Psoas muscle (tissue), 8 donors: ENCODE measurements around the gene SLC7A5. TPM values are rescaled to one million over a fixed set of nuclear protein-coding genes. Genes with fewer than 3 reads are reported as not detected.
"Not testable (repeated sequence)": the region's sequence is repeated elsewhere in the genome, so short reads cannot be mapped to it uniquely, and the experiment has no call there.

Experiments
- ATAC-seq, 4 donors: fragments of 200-7000 bp; cut with Tn5 transposase; one replicate each; pipeline ENCODE4 v1.9.1; 2020; ENCODE audit warnings: moderate library complexity in 3 of 4, mild to moderate bottlenecking in 2 of 4
- DNase-seq, 2 donors: peaks; one replicate each; pipeline ENCODE4 v3.0.0-alpha.2; 2020
- H3K27ac ChIP-seq: fragments of 200-600 bp; one replicate; pipeline ENCODE4 v1.8.0; 2022
- H3K27me3 ChIP-seq, 3 donors: fragments of 200-600 bp in 1 of 3; one replicate each; pipeline versions ENCODE4 v1.6.1 to v1.8.0; 2013 to 2022; ENCODE audit warnings: low read length in 2 of 3, mild to moderate bottlenecking in 2 of 3, moderate library complexity in 1 of 3; ENCODE audit not compliant: insufficient read depth in 3 of 3
- H3K36me3 ChIP-seq, 2 donors: fragments of 200-600 bp in 1 of 2; one replicate each; pipeline versions ENCODE4 v1.6.1 to v1.8.0; 2013 to 2022; ENCODE audit warnings: low read depth in 1 of 2, mild to moderate bottlenecking in 1 of 2, moderate library complexity in 1 of 2; ENCODE audit not compliant: insufficient read depth in 1 of 2
- H3K4me1 ChIP-seq: fragments of 200-600 bp; one replicate; pipeline ENCODE4 v1.8.0; 2022
- H3K4me3 ChIP-seq: fragments of 200-600 bp; one replicate; pipeline ENCODE4 v1.8.0; 2022; ENCODE audit warnings: mild to moderate bottlenecking
- H3K9me3 ChIP-seq: fragments of 200-600 bp; one replicate; pipeline ENCODE4 v1.8.0; 2022
- WGBS, 3 donors: extraction: QIAGEN DNeasy Blood & Tissue Kit; methylation state at CpG; one replicate each; pipeline versions ENCODE4 v1.1.6 to v1.1.7; 2013; 5-methylcytosine and 5-hydroxymethylcytosine counted together
- intact Hi-C, 2 donors: fragments of 100-400 bp; cut with DNase I; formaldehyde crosslinking; loops; one replicate each; pipeline versions ENCODE4 v1.11.0 to v1.14.2; 2022
- polyA plus RNA-seq, 3 donors: library from polyadenylated mRNA; stranded (reverse); fragments of 200-250 nt; gene quantifications; one replicate each; pipeline ENCODE4 v1.2.3, GENCODE V29; 2013
- total RNA-seq, 4 donors: library from RNA; stranded (reverse); fragmentation: NEBNext Ultra II Directional in 2 of 4; extraction: Animal tissue kit (Norgen Biotek cat#: 25700) in 2 of 4; gene quantifications; one replicate each; pipeline versions ENCODE4 v1.2.1 to v1.2.4, GENCODE V29; 2021 to 2023
- TF ChIP-seq, protein P1 (sequence below): fragments of 200-600 bp; IDR thresholded peaks from one replicate; pipeline ENCODE4 v1.8.0; 2022; ENCODE audit warnings: antibody characterized with exemption
- donor health status: healthy with polysubstance abuse.
- donor health status: DM: no; HTN: no; CAD: no; lungs with moderate emphysema.
- donor health status: Bipolar disorder and iron deficiency.
- donor health status: healthy.
- donor health status: DM: yes; HTN: yes; CAD: no.
- donor health status: DM: no; HTN: no; CAD: no.
- donor health status: DM: no; HTN: no; CAD: no.
- donor health status: DM: yes; HTN: yes; CAD: no.

SLC7A5 gene
- total and polyA plus RNA-seq, 7 donors, result 9.8 to 63.6 (median 20.2) TPM

- DNase-seq, result peak in 1 of 2 donors; percentile 63
- Histone ChIP-seq H3K27me3 (no peaks in the 10 kb centered on the region), H3K9me3 (no peaks in the 10 kb centered on the region), H3K4me1 (peaks cover 8% of the 10 kb centered on the region), H3K36me3 (no peaks in the 10 kb centered on the region), H3K4me3 (no peak overlapping the region), H3K27ac (peak overlapping the region; percentile 73)
- peak; percentile 72 to 83 (median 74) for ATAC-seq
- TF ChIP-seq, protein P1, sequence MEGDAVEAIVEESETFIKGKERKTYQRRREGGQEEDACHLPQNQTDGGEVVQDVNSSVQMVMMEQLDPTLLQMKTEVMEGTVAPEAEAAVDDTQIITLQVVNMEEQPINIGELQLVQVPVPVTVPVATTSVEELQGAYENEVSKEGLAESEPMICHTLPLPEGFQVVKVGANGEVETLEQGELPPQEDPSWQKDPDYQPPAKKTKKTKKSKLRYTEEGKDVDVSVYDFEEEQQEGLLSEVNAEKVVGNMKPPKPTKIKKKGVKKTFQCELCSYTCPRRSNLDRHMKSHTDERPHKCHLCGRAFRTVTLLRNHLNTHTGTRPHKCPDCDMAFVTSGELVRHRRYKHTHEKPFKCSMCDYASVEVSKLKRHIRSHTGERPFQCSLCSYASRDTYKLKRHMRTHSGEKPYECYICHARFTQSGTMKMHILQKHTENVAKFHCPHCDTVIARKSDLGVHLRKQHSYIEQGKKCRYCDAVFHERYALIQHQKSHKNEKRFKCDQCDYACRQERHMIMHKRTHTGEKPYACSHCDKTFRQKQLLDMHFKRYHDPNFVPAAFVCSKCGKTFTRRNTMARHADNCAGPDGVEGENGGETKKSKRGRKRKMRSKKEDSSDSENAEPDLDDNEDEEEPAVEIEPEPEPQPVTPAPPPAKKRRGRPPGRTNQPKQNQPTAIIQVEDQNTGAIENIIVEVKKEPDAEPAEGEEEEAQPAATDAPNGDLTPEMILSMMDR, result no peak
- 54 to 70% (median 55%) methylated on average over 20 of the region's 20 CpGs for WGBS, 3 donors
- intact Hi-C loops, result loop anchor here (10.0 kb wide), 1 partner anchor 115 kb away; no protein-coding TSS in a partner anchor
These were observed 79.6 kb downstream of the SLC7A5 start for GRCh38 chr16:87789437-87790291.

DNA sequence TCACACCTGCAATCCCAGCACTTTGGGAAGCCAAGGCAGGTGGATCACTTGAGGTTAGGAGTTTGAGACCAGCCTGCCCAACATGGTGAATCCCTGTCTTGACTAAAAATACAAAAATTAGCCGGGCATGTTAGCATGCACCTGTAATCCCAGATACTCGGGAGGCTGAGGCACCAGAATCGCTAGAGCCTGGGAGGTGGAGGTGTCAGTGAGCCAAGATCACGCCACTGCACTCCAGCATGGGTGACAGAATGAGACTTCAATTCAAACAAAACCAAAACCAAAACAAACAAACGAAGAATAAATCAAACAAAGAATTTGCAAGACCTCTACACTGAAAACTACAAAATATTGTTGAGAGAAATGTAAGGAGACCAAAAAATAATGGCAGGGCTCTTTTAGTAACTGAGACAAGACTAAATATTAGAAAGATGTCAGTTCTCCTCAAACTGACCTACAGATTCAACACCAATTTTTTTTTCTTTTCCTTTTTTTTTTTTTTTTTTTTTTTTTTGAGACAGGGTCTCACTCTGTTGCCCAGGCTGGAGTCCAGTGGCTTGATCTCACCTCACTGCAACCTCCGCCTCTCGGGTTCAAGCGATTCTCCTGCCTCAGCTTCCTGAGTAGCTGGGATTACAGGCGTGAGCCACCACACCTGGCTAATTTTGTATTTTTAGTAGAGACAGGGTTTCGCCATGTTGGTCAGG lies 80.4 kb downstream of the SLC7A5 start:
- H3K4me3 ChIP-seq, H3K9me3 ChIP-seq, H3K27ac ChIP-seq, ATAC-seq, H3K4me1 ChIP-seq, H3K27me3 ChIP-seq, DNase-seq, H3K36me3 ChIP-seq: not testable (repeated sequence)
- WGBS, 3 donors, result 91 to 94% (median 94%) methylated on average over 10 of the region's 10 CpGs
- intact Hi-C loops, result loop anchor here (10.0 kb wide), 1 partner anchor 116 kb away; no protein-coding TSS in a partner anchor

DNA sequence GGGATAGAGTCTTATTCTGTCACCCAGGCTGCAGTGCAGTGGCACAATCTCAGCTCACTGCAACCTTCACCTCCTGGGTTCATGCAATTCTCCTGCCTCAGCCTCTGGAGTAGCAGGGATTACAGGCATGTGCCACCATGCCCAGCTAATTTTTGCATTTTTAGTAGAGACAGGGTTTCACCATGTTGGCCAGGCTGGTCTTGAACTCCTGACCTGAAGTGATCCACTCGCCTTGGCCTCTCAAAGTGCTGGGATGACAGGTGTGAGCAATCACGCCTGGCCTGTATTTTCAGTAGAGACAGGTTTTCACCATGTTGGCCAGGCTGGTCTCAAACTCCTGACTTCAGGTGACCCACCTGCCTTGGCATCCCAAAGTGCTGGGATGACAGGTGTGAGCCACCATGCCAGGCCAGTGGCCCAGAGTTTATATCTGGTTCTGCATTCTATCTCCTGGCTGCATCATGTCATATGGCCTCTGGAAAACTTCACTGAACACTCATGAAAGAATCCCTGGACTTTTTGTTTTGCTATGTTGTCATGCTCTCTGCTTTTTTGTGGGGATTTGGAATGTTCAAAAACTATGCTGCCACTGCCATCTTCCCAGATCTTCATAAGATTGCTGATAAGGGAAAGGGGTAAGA lies 81.7 kb downstream of the SLC7A5 start:
- H3K4me3 ChIP-seq, H3K27ac ChIP-seq, DNase-seq, H3K27me3 ChIP-seq, H3K9me3 ChIP-seq, H3K36me3 ChIP-seq, ATAC-seq, H3K4me1 ChIP-seq: not testable (repeated sequence)
- WGBS, 3 donors, result 89 to 97% (median 94%) methylated on average over 2 of the region's 2 CpGs
- intact Hi-C loops, result loop anchor here (10.0 kb wide), 1 partner anchor 117 kb away; no protein-coding TSS in a partner anchor

DNA sequence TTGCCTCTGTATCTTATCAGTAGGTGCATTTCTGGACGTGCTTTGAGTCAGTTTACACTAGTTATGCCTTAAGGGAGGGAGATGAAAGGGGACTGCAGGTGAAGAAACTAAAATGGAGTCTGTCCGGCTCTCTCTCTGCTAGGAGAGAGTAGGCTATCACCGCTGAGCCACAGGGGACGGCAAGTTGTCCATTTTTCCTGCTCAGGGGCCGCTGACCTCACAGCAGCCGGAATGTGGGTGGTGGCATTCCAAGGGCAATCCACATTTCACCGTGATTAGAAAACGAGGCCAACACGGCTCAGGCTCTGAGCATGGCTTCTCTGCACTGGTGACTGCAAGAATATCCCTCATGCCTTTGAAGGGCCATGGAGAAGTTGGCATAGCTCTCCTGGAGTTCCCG lies 84.5 kb downstream of the SLC7A5 start:
- H3K9me3 ChIP-seq, result no peaks in the 10 kb centered on the region
- no peaks in the 10 kb centered on the region for H3K27me3 ChIP-seq
- intact Hi-C loops, result loop anchor here (10.0 kb wide), 1 partner anchor 120 kb away; no protein-coding TSS in a partner anchor
- peak in 3 of 4 donors; percentile 50 to 67 (median 63) for ATAC-seq
- TF ChIP-seq, protein P1, result no peak
- WGBS, 3 donors, result 34 to 47% (median 38%) methylated on average over 10 of the region's 10 CpGs
- H3K4me1 ChIP-seq, result peaks cover 3% of the 10 kb centered on the region
- DNase-seq, result no peak
- H3K36me3 ChIP-seq, result no peaks in the 10 kb centered on the region
- no peak overlapping the region for H3K4me3 ChIP-seq
- H3K27ac ChIP-seq, result no peak overlapping the region

GRCh38 chr16:87782033-87782432 lies 87.3 kb downstream of the SLC7A5 start:
- H3K4me1 ChIP-seq, result peaks cover 15% of the 10 kb centered on the region
- TF ChIP-seq, protein P1, result no peak
- no peak overlapping the region for H3K4me3 ChIP-seq
- H3K27me3 ChIP-seq, result no peaks in the 10 kb centered on the region
- DNase-seq (no peak), ATAC-seq (no peak)
- intact Hi-C loops, result loop anchor here (10.0 kb wide), 1 partner anchor 123 kb away; no protein-coding TSS in a partner anchor
- no peak overlapping the region for H3K27ac ChIP-seq
- no peaks in the 10 kb centered on the region for H3K9me3 ChIP-seq
- H3K36me3 ChIP-seq, result no peaks in the 10 kb centered on the region
- WGBS, 3 donors, result 88 to 95% (median 89%) methylated on average over 4 of the region's 4 CpGs
